HG03095 (cell line): ENCODE results near the gene VAMP3.
"Not testable (repeated sequence)": the region's sequence is repeated elsewhere in the genome, so short reads cannot be mapped to it uniquely, and the experiment has no call there.

Source experiments
- ATAC-seq: cut with Tn5 transposase; IDR thresholded peaks from one replicate; pipeline ENCODE4 v1.9.1; 2021; ENCODE audit warnings: moderate library complexity; ENCODE audit not compliant: unreplicated experiment

VAMP3 gene

GRCh38 chr1:7767176-7767575, 3.9 kb upstream of the VAMP3 start:
- ATAC-seq = no peak

- no peak for ATAC-seq
Measured at GRCh38 chr1:7768583-7768982, 2.5 kb upstream of the VAMP3 start.

GRCh38 chr1:7769673-7770412, 1.3 kb upstream of the VAMP3 start:
- no peak for ATAC-seq

DNA sequence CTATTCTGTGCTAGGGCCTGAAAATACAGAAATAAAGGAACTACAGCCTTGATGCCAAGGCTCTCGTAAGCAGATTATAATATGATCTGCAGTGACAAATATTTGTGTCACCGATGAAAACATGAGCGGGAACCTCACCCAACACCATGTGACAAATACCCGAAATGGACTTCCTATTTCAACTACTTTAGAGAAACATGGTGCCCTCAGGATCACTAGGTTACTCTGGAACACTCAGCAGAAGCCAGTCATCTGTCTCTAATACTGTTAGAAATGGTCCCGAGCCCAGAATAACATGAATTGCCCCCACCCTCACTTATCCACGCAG, 463 bp upstream of the VAMP3 start:
- no peak for ATAC-seq

- no peak for ATAC-seq
Measured at GRCh38 chr1:7771823-7772299, 765 bp downstream of the VAMP3 start.

DNA sequence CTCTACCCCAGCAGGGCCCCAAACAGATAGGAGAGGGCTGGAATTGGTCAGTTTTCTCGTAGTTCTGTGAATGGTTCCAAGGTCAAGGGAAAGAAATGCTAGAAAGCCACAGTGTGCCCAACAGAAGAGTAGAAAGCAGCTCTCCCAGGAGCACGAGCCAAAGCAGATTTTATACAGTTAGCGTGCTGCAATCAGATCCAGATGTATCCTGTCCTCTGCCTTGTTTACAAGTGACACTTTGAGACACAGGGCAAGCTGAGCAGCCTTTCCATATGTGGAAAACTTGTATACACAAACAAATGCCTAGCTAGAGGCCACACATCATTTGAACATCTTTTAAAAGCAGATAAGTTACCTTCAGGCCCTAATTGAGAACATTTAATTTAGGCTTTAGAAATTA, 6.5 kb downstream of the VAMP3 start:
- no peak for ATAC-seq

- ATAC-seq = no peak
Measured at GRCh38 chr1:7778133-7778628, 7.1 kb downstream of the VAMP3 start.

GRCh38 chr1:7780976-7781375, 9.9 kb downstream of the VAMP3 start:
- ATAC-seq = no peak

- no peak for ATAC-seq
Measured at GRCh38 chr1:7781501-7781900, 10.4 kb downstream of the VAMP3 start.

GRCh38 chr1:7781923-7782495, 10.9 kb downstream of the VAMP3 start:
- ATAC-seq = no peak

- no peak for ATAC-seq
Measured at GRCh38 chr1:7783178-7783711, 12.1 kb downstream of the VAMP3 start.

DNA sequence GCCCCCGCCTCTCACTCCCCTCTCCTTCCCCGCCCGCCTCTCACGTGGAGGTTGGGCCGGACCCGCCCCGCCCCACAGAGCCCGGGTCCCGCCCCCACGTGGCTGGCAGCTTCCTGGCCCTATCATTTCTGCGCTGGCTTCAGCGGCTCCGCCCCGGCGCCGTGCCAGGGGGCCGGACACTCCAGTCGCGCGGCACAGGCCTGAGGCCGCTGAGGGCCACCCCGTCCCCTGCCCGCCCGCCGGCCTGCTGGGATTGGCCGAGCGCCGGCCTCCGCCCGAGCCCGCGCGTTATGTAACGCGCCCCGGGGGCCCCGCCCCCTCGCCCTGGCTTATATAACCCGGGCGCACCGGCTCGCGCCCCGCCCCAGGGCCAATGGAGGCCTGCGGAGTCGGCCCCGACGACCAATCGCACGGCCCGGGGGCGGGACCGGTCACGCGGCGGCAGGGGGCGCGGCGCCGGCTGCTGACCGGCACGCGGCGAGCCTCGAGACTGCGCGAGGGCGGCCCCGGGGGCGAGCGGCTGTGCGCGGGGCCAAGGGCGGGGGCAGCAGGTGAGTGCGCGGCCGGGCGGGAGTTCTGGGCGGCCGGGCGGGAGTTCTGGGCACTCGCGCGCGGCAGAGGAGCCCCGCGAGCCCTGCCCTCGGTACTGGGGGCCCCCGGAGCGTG, 12.9 kb downstream of the VAMP3 start, which contains the start of gene PER3:
Gene PER3 (plus strand): TSS at position 466 of the 666 bp plus-strand sequence. CDS start 587 bp downstream, outside the sequence.
- peak; percentile 91 for ATAC-seq

DNA sequence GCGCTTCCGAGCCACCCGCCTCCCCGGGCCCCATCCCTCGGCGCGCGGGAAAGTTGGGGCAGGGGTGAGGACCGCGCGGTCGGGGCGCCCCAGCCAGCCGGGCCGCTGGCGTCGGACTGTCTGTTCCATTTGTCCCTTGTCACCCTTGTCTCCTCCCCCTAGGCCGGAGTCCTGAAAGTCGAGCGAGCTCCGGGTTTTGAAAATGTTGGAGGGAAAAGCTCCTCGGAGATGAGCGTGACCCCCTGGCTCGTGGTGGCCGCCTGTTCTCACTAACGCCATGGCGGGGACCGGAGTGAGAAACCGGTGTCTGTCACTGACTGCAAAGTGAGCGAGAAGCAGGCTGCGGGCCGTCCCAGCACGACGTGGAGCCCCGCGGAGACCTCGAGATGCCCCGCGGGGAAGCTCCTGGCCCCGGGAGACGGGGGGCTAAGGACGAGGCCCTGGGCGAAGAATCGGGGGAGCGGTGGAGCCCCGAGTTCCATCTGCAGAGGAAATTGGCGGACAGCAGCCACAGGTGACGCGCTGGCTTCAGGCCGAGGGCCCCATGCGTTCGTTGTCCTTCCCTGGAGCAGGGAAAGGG, 13.5 kb downstream of the VAMP3 start:
- no peak for ATAC-seq

DNA sequence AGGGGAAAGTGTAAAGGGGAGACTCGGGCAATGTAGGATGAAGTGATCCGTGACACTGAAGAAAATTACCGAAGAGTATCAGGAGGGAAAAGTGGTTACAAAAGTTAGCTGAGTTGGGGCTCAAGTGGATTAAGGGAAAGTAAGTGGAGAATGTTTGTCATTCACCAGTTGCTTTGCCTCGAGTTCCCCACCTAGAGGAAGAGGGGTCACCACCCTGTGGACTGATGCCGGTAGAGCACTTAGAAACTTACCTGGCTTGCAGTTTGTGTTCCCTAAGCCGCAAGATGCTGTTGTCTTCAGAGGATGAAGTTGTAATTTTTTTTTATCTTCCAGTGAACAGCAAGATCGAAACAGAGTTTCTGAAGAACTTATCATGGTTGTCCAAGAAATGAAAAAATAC, 14.0 kb downstream of the VAMP3 start:
- no peak for ATAC-seq

DNA sequence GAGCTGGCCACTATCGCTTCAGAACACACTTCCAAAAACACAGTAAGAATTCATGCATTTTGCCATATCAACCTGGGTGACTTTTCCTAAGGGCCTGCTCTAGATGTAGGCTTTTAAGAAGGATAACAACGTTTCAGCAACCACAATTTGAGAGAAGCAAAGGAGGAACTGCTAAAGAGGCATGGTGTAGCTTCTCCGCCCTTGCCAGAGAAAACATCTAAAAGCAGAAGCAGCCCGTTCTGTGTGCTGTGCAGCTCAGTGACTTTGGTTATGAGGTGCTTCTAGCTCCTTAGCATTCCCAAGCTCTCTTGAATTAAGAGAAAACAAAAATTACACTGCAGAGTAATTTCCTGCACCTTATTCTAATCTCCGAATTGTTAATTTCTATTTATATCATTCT, 15.7 kb downstream of the VAMP3 start:
- no peak for ATAC-seq

DNA sequence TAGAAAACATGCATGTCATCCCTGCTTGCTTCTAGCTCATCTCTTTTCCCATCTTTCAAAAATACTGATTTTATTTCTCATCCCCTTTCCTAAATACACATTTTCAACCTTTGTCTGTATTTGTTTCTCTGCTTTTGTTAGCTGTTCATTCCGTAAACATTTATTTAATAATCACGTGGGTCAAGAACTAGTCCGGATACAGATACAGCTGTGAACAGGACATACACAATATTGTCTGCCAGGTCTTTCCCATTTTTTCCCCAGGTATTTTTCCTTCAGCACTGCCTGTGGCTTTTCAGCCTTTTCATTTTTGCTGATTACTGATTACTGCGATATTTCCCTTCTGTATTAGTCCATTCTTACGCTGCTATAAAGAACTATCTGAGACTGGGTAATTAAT, 18.7 kb downstream of the VAMP3 start:
- no peak for ATAC-seq

DNA sequence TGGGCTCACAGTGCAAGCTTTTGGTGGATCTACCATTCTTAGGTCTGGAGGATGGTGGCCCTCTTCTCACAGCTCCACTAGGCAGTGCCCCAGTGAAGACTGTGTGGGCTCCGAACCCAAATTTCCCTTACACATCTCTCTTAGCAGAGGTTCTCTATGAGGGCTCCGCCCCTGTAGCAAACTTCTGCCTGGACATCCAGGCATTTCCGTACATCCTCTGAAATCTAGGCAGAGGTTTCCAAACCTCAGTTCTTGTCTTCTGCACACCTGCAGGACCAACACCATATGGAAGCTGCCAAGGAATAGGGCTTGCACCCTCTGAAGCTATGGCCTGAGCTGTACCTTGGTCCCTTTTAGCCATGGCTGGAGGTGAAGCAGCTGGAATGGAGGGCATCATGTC, 19.9 kb downstream of the VAMP3 start:
- ATAC-seq = not testable (repeated sequence)

DNA sequence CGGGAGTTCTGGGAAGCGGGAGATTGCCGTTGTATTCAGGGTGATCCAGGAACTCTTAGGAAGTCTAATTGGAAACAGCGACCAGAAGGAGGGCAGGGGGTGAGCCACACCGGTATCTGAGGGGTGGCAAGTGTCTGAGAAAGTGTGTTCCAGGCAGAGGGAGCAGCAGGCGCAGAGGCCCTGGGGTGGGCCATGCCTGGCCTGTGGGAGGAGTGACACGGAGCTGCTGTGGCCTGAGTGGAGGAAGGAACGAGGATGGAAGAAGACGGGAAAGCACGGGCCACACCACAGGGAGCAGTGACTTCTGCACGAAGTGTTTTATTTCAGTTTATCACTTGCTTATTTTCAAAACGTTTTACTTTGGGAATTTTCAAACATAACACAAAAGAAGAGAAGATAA, 24.3 kb downstream of the VAMP3 start:
- no peak for ATAC-seq

- ATAC-seq = no peak
Measured at GRCh38 chr1:7805460-7805859, 34.4 kb downstream of the VAMP3 start.

DNA sequence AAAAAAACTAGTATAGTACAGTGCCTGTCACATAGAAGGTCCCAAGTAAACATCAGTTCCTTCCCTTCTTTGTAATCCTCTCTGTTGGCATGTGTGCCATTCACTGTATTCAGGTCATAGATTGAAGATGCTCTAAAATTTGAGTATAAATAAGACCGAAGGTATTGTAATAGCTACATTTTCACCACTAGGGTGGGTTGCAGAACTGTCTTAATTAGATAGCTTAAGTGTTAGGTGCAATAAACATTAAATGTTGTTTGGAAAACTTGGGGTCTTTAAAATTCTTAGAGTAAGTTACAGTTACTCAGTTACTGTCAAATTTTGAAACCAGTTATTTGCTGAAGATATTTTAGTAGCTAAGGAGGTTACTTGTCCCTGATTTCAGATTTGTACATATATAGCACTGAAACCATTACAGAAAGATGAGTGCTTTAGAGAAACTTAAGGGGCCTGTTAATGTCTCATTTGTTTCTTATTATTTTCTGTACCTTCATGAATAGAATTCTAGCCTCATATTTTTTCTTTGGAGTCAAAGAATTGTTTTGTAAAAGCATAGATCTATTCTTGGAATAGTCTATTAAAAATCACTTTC, 37.3 kb downstream of the VAMP3 start:
- ATAC-seq = no peak

DNA sequence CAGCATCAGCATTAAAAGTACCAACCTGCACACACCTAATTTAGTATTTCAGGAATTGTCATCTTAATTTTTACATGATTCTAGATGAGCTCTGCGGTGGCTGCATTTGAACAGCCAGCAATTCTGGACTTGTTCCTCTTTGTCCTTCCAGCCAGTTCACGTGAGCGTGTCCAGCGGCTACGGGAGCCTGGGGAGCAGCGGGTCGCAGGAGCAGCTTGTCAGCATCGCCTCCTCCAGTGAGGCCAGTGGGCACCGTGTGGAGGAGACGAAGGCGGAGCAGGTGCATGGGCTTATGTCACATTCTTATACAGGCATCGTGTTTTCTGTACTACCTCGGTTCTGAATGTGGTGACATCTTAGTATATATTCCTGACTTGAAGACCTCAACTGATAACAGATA, 38.6 kb downstream of the VAMP3 start:
- ATAC-seq = no peak
